GM21390 (cell line): ENCODE results near the gene FAM76A.
A peak's percentile ranks its signal among the peaks of the same experiment; 100 is the strongest.
"Not testable (repeated sequence)": the region's sequence is repeated elsewhere in the genome, so short reads cannot be mapped to it uniquely, and the experiment has no call there.

Experiments used
- ATAC-seq: cut with Tn5 transposase; IDR thresholded peaks from one replicate; pipeline ENCODE4 v1.9.1; 2021; ENCODE audit not compliant: unreplicated experiment

The FAM76A gene

DNA sequence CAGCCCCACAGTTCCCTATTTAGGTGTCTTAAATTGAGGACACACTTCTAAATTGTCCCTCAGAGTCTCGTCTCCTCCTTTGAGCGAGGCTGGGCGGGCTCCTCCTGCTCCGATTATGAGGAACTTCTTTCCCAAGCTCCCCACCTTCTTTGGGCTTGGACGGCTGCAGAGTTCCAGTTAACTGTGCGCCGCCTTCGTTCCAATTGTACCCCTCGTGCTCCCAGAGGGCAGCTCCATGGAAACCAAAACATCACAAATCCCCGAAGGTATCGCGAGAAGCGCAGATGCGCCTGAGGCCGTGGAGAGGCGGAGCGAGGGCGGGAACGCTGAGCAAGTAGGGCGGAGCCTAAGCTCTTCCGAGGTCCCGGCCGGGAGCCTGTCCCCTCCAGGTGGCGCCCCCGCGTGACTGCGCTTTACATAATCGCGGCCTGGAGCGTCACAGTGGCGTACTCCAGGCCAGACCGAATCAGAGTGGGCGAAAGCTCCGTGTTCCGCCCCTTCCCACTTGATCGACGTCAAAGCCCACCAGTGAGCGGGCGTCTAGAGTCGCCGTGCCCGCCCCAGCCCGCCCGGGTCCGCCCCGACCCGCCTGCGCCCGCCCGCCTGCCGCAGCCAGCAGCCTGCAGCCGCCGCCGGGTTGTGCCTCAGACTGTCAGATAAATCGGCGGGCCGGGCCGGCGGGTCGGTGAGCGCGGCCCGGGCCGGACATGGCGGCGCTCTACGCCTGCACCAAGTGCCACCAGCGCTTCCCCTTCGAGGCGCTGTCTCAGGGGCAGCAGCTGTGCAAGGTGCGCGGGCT, at the start of gene FAM76A:
Gene FAM76A, plus strand, starts transcription at position 588 of the 799 bp plus-strand sequence. Its CDS starts 120 bp downstream, at position 708.
- ATAC-seq: peak; percentile 93

DNA sequence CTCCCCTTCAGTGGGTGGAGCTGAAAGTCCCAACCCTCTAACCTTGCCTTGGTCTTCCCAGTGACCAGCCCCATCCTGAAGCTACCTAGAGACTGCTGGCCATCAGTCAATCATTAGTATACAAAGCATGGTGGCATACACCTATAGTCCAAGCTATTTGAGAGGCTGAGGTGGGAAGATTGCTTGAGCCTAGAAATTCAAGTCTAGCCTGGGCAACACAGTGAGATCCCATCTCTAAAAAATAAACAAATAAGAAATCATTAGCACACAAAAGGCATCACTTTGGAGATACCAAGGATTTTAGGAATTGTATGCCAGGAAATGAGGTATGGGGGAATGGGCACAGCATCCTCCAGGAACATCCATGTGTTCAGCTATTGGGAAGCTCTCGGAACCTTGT, 49.4 kb upstream of the FAM76A start:
- no peak for ATAC-seq

DNA sequence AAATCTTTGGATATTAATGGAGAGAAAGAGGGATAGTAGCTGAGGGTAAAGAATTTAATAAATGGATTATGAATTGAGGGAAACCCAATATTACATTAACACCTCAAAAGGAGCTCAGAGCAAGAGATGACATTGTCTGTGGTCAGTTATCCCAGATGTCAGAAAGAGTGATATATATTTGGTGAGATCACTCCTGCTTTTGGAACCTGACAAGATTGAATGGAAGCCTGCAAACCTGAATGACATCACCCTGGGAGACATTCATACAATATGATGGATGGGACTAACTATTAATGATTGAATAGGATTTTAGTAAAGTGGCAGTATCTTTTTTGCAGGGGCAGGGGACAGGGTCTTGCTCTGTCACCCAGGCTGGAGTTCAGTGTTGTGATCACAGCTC, 47.0 kb upstream of the FAM76A start:
- no peak for ATAC-seq

DNA sequence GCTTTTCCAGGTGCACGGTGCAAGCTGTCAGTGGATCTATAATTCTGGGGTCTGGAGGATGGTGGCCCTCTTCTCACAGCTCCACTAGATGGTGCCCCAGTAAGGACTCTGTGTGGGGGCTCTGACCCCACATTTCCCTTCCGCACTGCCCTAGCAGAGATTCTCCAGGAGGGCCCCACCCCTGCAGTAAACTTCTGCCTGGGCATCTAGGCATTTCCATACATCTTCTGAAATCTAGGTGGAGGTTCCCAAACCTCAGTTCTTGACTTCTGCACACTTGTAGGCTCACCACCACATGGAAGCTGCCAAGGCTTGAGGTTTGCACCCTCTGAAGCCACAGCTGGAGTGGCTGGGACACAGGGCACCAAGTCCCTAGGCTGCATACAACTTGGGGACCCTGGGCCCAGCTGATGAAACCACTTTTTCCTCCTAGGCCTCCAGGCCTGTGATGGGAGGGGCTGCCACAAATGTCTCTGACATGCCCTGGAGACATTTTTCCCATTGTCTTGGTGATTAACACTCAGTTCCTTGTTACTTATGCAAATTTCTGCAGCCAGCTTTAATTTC, 45.5 kb upstream of the FAM76A start:
- not testable (repeated sequence) for ATAC-seq

DNA sequence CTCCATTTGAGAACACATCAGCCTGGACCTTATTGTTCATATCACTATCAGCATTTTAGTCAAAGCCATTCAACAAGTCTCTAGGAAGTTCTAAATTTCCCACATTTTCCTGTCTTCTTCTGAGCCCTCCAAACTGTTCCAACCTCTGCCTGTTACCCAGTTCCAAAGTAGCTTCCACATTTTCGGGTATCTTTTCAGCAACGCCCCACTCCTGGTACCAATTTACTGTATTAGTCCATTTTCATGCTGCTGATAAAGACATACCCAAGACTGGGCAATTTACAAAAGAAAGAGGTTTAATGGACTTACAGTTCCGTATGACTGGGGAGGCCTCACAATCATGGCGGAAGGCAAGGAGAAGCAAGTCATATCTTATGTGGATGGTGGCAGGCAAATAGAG, 44.2 kb upstream of the FAM76A start:
- not testable (repeated sequence) for ATAC-seq

DNA sequence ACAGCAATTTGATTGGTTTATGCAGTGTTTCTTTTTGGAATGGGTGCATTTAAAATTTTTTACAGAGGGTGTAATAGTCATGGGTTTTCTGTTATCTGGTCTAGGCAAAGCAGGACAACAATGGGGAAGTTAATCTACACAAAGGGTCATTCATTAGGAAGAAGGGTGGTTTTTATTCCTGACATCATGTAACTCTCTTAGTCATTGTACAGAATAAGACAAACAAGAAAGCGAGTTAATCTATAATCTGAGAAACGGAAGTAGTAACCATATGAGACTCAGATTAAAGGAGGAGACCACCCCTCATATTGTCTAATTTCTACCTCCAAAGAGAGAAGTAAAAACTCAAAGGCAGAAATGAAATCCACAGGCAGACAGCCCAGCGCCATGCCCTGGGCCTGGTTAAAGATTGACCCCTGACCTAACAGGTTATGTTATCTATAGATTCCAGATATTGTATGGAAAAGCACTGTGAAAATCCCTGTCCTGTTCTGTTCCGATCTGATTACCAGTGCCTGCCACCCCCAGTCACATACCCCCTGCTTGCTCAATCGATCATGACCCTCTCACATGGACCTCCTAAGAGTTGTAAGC, 43.3 kb upstream of the FAM76A start:
- ATAC-seq: no peak

DNA sequence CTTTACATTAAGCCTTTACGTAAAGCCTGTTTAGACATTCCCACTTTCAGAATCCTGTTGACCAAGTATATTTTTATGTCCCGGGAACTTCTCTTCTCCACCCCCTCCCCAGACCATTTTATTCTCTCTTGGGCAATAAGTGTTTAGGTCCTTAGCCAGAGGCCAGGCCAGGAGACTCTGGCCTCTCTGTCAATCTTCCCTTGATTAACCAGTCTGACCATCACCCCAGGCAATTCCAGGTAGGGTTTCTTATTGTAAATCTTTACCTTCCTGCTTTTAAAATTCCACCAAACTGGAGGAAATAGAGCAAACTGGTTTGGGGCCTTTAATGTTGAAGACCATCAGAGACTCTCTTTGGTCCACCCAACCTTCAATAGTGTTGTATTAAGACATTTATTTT, 41.6 kb upstream of the FAM76A start:
- ATAC-seq: no peak

DNA sequence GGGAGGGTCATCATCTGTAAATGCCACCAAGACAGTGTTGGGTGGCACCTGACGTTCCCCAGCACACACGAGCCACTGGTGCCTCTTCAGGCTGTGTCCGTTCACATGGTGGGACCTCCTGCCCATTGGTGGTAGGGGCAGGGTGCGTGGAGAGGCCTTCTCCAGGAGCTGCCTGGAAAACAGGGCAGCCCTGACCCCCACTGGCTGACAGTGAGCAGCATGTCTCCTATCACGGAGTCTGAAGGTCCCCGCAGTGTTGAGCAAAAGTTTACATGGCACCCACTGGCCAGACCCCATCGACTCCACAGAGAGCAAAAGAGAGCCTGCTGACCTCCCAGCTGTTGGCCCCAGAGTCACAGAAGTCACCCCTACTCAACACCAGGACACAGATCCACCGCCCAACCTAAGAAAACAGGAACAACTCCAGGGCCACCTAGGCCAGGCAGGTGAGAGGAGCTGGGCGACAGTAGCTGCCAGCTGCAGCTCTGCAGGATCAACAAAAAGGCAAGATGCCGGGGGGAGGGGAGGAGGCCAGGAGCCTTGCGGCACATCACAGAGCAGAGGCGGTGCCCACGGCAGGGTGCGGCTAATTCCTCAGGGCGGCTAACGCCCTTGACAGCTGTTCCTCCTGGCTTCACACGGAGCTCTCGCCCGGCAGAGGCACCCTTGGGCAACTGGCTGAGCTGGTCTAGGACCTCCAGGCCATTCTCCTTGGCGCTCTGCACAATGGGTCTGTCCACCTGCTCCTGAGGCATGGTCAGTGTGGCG, 39.4 kb upstream of the FAM76A start:
- no peak for ATAC-seq

DNA sequence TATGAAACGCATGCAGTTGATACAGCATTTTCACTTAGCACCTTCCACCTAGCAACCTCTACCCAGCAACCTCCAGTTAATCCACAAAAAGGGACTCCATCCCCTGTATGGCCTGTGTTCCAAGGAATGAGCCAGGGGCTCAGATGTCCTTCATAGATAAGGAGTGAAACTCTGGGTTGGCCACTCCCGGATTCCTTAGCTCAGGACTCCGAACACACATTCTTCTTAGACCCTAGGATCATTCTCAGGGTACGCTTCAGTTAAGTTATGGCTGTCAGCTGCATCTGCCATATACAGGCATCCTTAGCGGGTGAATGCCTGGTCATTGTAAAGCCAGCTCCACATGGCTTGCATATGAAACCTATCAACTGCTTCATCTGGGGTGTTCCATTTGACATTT, 37.9 kb upstream of the FAM76A start:
- no peak for ATAC-seq

DNA sequence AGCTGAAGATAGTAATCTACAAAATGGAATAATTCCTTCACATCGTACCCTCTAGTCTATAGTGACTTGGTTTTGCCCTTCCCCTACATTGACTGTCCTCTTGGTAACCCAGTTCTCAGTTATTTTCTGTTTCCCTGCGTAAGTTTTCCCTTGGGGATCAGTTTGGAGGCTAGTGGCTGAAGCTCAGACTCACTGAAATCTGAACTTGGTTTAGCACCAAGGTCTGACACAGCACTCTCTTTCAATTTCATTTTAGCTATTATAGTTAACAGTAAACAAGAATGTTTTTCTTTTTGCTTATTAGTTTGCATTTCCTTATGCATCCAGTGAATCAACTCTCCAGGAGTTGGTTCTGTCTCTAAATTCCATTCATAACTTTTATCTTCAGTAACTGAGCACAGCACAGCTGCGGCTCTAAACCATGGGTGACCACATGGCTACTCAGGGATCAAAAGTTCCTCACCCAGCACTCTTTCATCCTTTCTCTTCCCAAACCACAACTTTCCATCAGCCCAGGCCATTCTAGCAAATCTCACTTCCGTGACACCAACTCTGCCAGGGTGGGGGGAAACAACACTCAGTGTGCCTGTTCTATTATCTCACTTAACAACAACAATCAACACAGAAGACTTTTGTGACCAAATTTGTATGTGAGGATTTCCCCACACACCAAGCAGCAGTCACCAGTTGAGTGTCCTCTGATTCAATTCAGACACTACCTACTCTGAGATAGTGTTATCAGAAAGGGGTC, 36.2 kb upstream of the FAM76A start:
- no peak for ATAC-seq

DNA sequence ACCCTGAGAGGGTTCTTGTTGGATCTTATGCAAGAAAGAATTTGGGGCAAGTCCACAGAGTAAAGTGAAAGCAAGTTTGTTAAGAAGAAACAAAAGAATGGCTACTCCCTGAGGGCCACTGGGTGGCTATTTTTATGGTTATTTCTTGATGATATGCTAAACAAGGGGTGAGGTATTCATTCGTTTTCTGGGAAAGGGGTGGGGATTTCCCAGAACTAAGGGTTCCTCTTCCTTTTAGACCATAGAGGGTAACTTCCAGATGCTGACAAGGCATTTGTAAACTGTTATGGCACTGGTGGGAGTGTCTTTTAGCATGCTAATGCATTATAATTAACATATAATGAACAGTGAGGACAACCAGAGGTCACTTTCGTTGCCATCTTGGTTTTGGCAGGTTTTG, 35.6 kb upstream of the FAM76A start:
- no peak for ATAC-seq

DNA sequence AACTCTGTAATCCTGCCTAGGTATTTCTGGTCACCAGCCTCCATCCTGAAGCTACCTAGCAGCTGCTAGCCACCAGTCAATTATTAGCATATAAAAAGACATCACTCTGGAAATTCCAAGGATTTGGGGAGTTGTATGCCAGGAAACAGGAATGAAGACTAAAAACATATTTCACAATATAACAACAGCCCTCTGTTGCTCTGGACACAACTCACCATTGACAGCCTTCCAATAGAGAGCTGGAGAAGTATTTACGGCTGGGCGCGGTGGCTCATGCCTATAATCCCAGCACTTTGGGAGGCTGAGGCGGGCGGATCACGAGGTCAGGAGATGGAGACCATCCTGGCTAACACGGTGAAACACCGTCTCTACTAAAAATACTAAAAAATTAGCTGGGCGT, 28.9 kb upstream of the FAM76A start:
- not testable (repeated sequence) for ATAC-seq

DNA sequence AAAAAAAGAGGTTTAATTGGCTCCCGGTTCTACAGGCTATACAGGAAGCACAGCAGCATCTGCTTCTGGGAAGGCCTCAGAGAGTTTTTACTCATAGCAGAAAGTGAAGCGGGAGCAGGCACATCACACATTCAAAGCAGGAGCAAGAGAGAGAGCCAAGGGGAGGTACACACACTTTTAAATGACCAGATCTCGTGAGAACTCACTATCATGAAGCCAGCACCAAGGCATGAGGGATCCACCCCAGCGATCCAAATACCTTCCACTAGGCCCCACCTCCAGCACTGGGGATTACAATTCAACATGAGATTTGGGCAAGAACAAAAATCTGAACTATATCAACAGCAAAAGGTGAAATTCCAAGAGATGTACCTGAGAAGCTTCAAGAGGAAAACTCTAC, 20.8 kb upstream of the FAM76A start:
- no peak for ATAC-seq

DNA sequence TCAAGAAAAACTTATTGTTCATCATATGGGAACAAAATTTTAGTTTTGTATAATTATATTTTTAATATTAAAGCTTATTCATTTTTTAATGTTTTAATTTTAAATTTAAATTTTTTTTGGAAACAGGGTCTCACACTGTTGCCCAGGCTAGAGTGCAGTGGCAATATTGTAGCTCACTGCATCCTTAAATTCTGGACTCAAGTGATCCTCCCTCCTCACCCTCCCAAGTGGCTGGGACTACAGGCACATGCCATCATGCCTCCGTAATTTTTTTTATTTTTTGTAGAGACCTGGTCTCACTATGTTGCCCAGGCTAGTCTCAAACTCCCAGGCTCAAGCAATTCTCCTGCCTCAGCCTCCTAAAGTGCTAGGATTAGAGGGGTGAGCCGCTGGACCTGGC, 20.2 kb upstream of the FAM76A start:
- no peak for ATAC-seq

DNA sequence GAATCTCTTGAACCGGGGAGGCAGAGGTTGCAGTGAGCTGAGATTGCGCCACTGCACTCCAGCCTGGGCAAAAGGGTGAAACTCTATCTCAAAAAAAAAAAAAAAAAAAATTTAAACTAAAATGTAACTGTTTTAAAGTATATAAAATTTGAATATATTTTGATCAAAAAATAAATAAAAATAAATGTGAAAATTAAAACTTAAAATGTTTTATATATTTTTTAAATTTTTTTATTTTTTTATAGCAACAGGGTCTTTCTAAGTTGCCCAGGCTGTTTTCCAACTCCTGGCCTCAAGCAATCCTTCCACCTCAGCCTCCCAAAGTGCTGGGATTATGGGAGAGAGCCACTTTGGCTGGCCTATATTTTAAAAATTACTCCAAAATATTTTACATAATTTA, 15.2 kb upstream of the FAM76A start:
- no peak for ATAC-seq

DNA sequence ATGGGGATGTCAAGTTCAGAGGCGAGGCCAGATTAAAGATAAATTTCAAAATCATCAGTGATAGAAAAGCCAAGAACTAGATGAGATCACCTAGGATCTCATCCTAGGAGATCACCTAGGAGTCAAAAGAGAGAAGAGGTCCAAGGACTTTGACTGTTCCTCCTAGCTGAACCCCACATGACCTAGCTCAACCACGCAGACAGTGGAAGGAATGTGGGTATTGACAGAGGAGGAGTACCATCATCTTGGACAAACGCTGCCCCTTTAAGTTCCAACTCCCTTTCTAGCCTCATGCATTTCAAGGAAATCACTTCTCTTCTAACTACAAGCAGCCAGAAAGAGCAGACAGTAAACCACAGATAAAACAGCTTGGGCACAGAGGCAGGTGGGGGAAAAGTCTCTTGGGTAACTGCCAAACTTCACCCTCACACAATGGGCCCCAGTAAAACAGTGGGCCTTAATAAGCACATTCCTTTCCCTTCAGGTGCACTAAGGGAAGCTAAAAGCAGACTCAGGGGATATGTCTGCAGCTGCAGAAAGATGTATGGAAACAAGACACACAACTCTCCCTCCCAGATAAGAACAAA, 12.5 kb upstream of the FAM76A start:
- no peak for ATAC-seq

DNA sequence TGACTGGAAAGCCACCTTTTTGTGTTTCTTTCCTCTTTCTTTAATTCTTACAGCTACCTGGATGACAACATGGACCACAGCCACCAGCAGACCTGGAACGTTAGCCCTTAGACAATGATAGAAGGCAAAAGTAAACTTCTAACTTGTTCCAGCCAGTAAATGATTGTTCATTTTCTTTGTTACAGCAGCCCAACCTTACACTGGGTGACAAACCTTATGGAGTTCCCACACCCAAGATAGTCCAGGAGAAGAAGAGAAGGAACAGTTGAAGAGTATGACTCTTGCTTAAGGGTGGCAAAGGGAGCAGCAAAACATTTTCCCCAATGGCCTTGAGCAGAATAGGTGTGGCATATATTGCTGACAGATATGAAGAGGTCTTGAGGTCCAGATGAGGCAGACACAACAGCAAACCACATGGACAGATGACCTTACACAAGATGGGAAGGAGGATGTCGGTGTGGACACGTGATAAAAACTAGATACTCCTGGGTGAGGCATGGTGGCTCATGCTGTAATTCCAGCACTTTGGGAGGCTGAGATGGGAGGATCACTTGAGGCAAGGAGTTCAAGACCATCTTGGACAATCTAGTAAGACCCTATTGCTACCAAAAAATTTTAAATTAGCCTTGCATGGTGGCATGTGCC, 11.8 kb upstream of the FAM76A start:
- no peak for ATAC-seq

DNA sequence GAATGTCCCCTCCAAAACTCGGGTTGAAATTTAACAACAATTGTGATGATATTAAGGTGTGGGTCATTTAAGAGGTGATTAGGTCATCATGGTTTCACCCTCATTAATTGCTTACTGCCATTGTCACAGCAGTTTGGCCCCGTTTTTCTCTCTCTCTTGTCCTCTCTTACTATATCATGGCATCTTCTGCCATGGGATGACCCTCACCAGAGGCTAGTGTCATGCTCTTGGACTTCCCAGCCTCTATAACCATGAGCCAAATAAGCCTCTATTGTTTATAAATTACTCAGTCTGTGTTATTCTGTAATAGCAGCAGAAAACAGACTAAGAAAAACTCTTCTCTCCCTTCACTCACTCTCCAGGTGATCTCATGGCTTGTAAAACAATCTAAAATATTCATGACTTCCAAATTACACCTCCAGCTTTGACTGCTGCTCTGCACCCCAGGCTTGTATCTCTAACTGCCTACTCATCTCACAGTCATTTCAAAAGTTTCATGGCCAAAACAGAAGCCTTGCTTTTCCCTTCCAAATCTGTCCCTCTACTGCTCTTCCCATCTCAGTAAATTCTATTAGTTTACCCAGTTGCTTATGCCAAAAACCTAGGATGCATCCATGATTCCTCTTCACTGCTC, 9.4 kb upstream of the FAM76A start:
- ATAC-seq: no peak
